ENCODE data around the gene WNK1. TPM values are rescaled to one million over a fixed set of nuclear protein-coding genes. Genes with fewer than 3 reads are reported as not detected.
"Not testable (repeated sequence)": the region's sequence is repeated elsewhere in the genome, so short reads cannot be mapped to it uniquely, and the experiment has no call there.

WNK1 gene
- total RNA-seq, 2 experiments from 2014 or later = 84.1 to 131 TPM

GRCh38 chr12:848173-848865, 95.9 kb downstream of the WNK1 start:
- Histone ChIP-seq H4K20me1 (ENCODE audit: insufficient read depth, low read length) (no peaks in the 10 kb centered on the region), H3K27ac (ENCODE audit: low read depth, low read length, poor library complexity, severe bottlenecking) (no peak overlapping the region), H2AFZ (ENCODE audit: low read length) (no peak overlapping the region), H3K4me1 (ENCODE audit: insufficient read depth, low read length, poor library complexity, severe bottlenecking) (no peaks in the 10 kb centered on the region), H3K36me3 (ENCODE audit: insufficient read depth, low read length) (peaks cover 10% of the 10 kb centered on the region), H3K9me2 (ENCODE audit: insufficient read depth, low read length) (no peaks in the 10 kb centered on the region), H3K79me2 (ENCODE audit: insufficient read depth, low read depth, low read length) (peaks cover 20% of the 10 kb centered on the region; the same call in 1 of the 2 replicates), H3K9me3 (ENCODE audit: low read length) (no peaks in the 10 kb centered on the region), H3K4me3 (ENCODE audit: low read depth, low read length, poor library complexity, severe bottlenecking) (no peak overlapping the region), H3K4me2 (ENCODE audit: low read length) (no peak overlapping the region)
- DNase-seq (ENCODE audit: low spot score) = no peak
- ChIA-PET POLR2A (interaction anchor here (1.1 kb wide), 1 partner anchor 15 kb away, joined by 4 read pairs; no protein-coding TSS in a partner anchor), CTCF (ENCODE audit: unreplicated experiment) (no interaction called here)
- TSS peak; percentile 32 for BruUV-seq (replicated peaks)
- no peak for TF ChIP-seq EZH2phosphoT487 (IDR thresholded peaks at IDR 0.05; ENCODE audit: borderline replicate concordance, low read depth, low read length)
- TF ChIP-seq, protein P1, sequence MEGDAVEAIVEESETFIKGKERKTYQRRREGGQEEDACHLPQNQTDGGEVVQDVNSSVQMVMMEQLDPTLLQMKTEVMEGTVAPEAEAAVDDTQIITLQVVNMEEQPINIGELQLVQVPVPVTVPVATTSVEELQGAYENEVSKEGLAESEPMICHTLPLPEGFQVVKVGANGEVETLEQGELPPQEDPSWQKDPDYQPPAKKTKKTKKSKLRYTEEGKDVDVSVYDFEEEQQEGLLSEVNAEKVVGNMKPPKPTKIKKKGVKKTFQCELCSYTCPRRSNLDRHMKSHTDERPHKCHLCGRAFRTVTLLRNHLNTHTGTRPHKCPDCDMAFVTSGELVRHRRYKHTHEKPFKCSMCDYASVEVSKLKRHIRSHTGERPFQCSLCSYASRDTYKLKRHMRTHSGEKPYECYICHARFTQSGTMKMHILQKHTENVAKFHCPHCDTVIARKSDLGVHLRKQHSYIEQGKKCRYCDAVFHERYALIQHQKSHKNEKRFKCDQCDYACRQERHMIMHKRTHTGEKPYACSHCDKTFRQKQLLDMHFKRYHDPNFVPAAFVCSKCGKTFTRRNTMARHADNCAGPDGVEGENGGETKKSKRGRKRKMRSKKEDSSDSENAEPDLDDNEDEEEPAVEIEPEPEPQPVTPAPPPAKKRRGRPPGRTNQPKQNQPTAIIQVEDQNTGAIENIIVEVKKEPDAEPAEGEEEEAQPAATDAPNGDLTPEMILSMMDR (conservative IDR thresholded peaks at IDR 0.05; ENCODE audit: low read length) = no peak
- intact Hi-C loops (cut with micrococcal nuclease; ENCODE audit: unreplicated experiment) = no loop called here

- ChIA-PET CTCF (ENCODE audit: unreplicated experiment) (no interaction called here), POLR2A (interaction anchor here (1.1 kb wide), 1 partner anchor 16 kb away, joined by 4 read pairs; no protein-coding TSS in a partner anchor)
- Histone ChIP-seq H3K9me2 (ENCODE audit: insufficient read depth, low read length) (no peaks in the 10 kb centered on the region), H4K20me1 (ENCODE audit: insufficient read depth, low read length) (no peaks in the 10 kb centered on the region), H2AFZ (ENCODE audit: low read length) (no peak overlapping the region), H3K4me3 (ENCODE audit: low read depth, low read length, poor library complexity, severe bottlenecking) (no peak overlapping the region), H3K9me3 (ENCODE audit: low read length) (no peaks in the 10 kb centered on the region), H3K4me2 (ENCODE audit: low read length) (no peak overlapping the region), H3K79me2 (ENCODE audit: insufficient read depth, low read depth, low read length) (peaks cover 21% of the 10 kb centered on the region; the same call in 1 of the 2 replicates), H3K4me1 (ENCODE audit: insufficient read depth, low read length, poor library complexity, severe bottlenecking) (no peaks in the 10 kb centered on the region), H3K36me3 (ENCODE audit: insufficient read depth, low read length) (peaks cover 8% of the 10 kb centered on the region), H3K27ac (ENCODE audit: low read depth, low read length, poor library complexity, severe bottlenecking) (no peak overlapping the region)
- no TSS peak for BruUV-seq (replicated peaks)
- no peak for TF ChIP-seq EZH2phosphoT487 (IDR thresholded peaks at IDR 0.05; ENCODE audit: borderline replicate concordance, low read depth, low read length)
- TF ChIP-seq, protein P1 (conservative IDR thresholded peaks at IDR 0.05; ENCODE audit: low read length) = no peak
- intact Hi-C loops (cut with micrococcal nuclease; ENCODE audit: unreplicated experiment) = no loop called here
- DNase-seq (ENCODE audit: low spot score) = no peak
Measured at GRCh38 chr12:848882-849527, 96.6 kb downstream of the WNK1 start.

DNA sequence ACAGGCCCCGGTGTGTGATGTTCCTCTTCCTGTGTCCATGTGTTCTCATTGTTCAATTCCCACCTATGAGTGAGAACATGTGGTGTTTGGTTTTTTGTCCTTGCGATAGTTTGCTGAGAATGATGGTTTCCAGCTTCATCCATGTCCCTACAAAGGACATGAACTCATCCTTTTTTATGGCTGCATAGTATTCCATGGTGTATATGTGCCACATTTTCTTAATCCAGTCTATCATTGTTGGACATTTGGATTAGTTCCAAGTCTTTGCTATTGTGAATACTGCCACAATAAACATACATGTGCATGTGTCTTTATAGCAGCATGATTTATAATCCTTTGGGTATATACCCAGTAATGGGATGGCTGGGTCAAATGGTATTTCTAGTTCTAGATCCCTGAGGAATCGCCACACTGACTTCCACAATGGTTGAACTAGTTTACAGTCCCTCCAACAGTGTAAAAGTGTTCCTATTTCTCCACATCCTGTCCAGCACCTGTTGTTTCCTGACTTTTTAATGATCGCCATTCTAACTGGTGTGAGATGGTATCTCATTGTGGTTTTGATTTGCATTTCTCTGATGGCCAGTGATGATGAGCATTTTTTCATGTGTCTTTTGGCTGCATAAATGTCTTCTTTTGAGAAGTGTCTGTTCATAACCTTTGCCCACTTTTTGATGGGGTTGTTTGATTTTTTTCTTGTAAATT, 97.5 kb downstream of the WNK1 start:
- CTCF ChIA-PET (ENCODE audit: unreplicated experiment) = not testable (repeated sequence)

More for the DNA sequence above, 97.5 kb downstream of the WNK1 start:
- intact Hi-C loops (cut with micrococcal nuclease; ENCODE audit: unreplicated experiment); H4K20me1 ChIP-seq (ENCODE audit: insufficient read depth, low read length); POLR2A ChIA-PET; H2AFZ ChIP-seq (ENCODE audit: low read length); H3K4me1 ChIP-seq (ENCODE audit: insufficient read depth, low read length, poor library complexity, severe bottlenecking); H3K9me2 ChIP-seq (ENCODE audit: insufficient read depth, low read length); DNase-seq (ENCODE audit: low spot score); H3K36me3 ChIP-seq (ENCODE audit: insufficient read depth, low read length); H3K9me3 ChIP-seq (ENCODE audit: low read length); H3K4me2 ChIP-seq (ENCODE audit: low read length); H3K4me3 ChIP-seq (ENCODE audit: low read depth, low read length, poor library complexity, severe bottlenecking); H3K27ac ChIP-seq (ENCODE audit: low read depth, low read length, poor library complexity, severe bottlenecking); BruUV-seq (replicated peaks): not testable (repeated sequence)
- peaks cover 21% of the 10 kb centered on the region; the same call in 1 of the 2 replicates for H3K79me2 ChIP-seq (ENCODE audit: insufficient read depth, low read depth, low read length)
